HepG2 (cell line): ENCODE data around the gene SMDT1. TPM values are rescaled to one million over a fixed set of nuclear protein-coding genes. Genes with fewer than 3 reads are reported as not detected.
A peak's percentile ranks its signal among the peaks of the same experiment; 100 is the strongest.

Experiments
- DNMT3B ChIP-seq: conservative IDR thresholded peaks from 2 replicates; pipeline ENCODE4 v1.6.1; 2016; ENCODE audit warnings: missing biosample characterization, control low read depth
- HNRNPK ChIP-seq: fragments of 200-400 bp; formaldehyde crosslinking; IDR thresholded peaks from 2 replicates; pipeline ENCODE4 v1.6.1; 2018; ENCODE audit warnings: low read length, low read depth, moderate library complexity, mild to moderate bottlenecking; ENCODE audit not compliant: poor library complexity, severe bottlenecking
- HOXA3 ChIP-seq: sonication (generic); formaldehyde crosslinking; IDR thresholded peaks from 2 replicates; pipeline ENCODE4 v1.5.0; 2020; ENCODE audit warnings: missing genetic modification reagents
- ISL2 ChIP-seq: sonication (generic); formaldehyde crosslinking; IDR thresholded peaks from 2 replicates; pipeline ENCODE4 v1.5.0; 2020; ENCODE audit warnings: missing genetic modification reagents
- JARID2 ChIP-seq: sonication (generic); formaldehyde crosslinking; IDR thresholded peaks from 2 replicates; pipeline ENCODE4 v1.8.1; 2023; ENCODE audit warnings: missing genetic modification reagents, inconsistent platforms; ENCODE audit not compliant: insufficient replicate concordance
- MATR3 ChIP-seq: sonication (generic); formaldehyde crosslinking; IDR thresholded peaks from 2 replicates; pipeline ENCODE4 v1.4.0; 2020; ENCODE audit warnings: missing genetic modification reagents
- ZNF230 ChIP-seq: sonication (generic); formaldehyde crosslinking; IDR thresholded peaks from 2 replicates; pipeline ENCODE4 v1.4.0; 2020; ENCODE audit warnings: mild to moderate bottlenecking, missing genetic modification reagents
- polyA plus RNA-seq, 8 experiments: library from polyadenylated mRNA; depleted of rRNA in 3 of 8; stranded (reverse) in 7 of 8; unstranded in 1 of 8; fragments of >200 nt; fragmentation: Illumina TruSeq in 4 of 8; extraction: Trizol in 4 of 8; gene quantifications; 2 replicates each; pipeline versions ENCODE4 v1.2.1 to v1.2.3, GENCODE V29; 2011 to 2016; ENCODE audit warnings: low read depth in 4 of 8, missing spikeins in 1 of 8, mixed read lengths in 1 of 8; ENCODE audit not compliant: insufficient read depth in 1 of 8
- total RNA-seq, 5 experiments: library from RNA; depleted of rRNA; stranded (reverse); fragments of >200 nt; fragmentation: Illumina TruSeq; extraction: Trizol; gene quantifications; 2 replicates each; pipeline ENCODE4 v1.2.3, GENCODE V29; 2016; ENCODE audit warnings: low read depth in 1 of 5
- TF ChIP-seq, protein P1 (sequence below): sonication (generic); formaldehyde crosslinking; IDR thresholded peaks from 2 replicates; pipeline ENCODE4 v1.9.0; 2021; ENCODE audit warnings: missing genetic modification reagents, borderline replicate concordance
- TF ChIP-seq, protein P2 (sequence below): sonication (generic); formaldehyde crosslinking; IDR thresholded peaks from 2 replicates; pipeline ENCODE4 v1.4.0; 2020; ENCODE audit warnings: missing genetic modification reagents
- TF ChIP-seq, protein P3 (sequence below): sonication (generic); formaldehyde crosslinking; IDR thresholded peaks from 2 replicates; pipeline ENCODE4; 2020; ENCODE audit warnings: missing genetic modification reagents, mild to moderate bottlenecking, borderline replicate concordance
- TF ChIP-seq, protein P4 (sequence below): sonication (generic); formaldehyde crosslinking; IDR thresholded peaks from 2 replicates; pipeline ENCODE4 v1.4.0; 2020; ENCODE audit warnings: missing genetic modification reagents, borderline replicate concordance
- TF ChIP-seq, protein P5 (sequence below): sonication (generic); formaldehyde crosslinking; IDR thresholded peaks from 2 replicates; pipeline ENCODE4 v1.4.0; 2020; ENCODE audit warnings: missing genetic modification reagents
- TF ChIP-seq, protein P6 (sequence below): sonication (generic); formaldehyde crosslinking; IDR thresholded peaks from 2 replicates; pipeline ENCODE4 v1.4.0; 2020; ENCODE audit warnings: mild to moderate bottlenecking, missing genetic modification reagents

SMDT1 gene
- total and polyA plus RNA-seq, 2 of the 13 experiments (the other 11 are each of a cell fraction or from before 2014, with no cell fraction given), result 8.3 to 26.6 TPM

DNA sequence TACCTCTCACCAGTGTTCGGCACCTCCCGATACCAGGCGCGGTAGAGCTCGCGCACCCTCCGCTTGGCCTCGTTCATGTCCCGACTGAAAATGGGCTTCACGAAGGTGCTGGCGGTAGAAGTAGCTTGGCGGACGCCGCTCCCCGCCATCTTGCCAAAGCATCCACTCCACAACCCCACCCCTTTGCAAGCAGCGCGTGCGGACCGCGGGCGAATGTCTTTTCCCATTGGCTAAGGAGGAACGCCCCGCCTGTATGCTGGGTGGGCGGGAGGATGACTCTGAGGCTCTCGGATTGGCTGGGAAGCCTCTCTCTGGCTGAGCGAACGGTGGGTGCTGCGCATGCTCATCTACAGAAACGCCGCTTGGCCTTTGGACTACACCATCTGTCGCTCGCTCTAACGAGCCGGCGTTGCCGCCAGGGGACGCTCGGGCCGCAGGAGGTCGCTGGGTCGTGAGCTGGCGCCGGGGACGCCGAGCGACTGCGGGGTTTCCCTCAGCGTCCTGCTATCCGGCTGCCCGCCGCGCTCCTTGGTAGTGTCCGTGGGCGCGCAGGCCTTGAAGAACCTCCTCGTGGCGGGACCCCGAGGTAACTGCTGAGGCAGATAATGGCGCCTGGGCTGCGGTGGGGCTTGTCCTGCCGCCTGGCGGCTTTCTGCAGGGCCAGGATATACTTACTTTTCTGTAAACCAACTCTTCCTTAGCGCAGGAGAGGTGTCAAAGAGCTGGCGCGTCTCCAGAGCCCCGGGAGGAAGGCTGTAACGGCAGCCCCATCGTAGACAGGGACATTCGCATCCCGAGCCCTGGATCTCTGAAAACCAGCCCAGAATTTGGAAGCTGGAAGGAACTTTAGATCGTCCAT lies 11.3 kb downstream of the SMDT1 start, which contains the start of gene NDUFA6 (continued):
- TF ChIP-seq, protein P1, sequence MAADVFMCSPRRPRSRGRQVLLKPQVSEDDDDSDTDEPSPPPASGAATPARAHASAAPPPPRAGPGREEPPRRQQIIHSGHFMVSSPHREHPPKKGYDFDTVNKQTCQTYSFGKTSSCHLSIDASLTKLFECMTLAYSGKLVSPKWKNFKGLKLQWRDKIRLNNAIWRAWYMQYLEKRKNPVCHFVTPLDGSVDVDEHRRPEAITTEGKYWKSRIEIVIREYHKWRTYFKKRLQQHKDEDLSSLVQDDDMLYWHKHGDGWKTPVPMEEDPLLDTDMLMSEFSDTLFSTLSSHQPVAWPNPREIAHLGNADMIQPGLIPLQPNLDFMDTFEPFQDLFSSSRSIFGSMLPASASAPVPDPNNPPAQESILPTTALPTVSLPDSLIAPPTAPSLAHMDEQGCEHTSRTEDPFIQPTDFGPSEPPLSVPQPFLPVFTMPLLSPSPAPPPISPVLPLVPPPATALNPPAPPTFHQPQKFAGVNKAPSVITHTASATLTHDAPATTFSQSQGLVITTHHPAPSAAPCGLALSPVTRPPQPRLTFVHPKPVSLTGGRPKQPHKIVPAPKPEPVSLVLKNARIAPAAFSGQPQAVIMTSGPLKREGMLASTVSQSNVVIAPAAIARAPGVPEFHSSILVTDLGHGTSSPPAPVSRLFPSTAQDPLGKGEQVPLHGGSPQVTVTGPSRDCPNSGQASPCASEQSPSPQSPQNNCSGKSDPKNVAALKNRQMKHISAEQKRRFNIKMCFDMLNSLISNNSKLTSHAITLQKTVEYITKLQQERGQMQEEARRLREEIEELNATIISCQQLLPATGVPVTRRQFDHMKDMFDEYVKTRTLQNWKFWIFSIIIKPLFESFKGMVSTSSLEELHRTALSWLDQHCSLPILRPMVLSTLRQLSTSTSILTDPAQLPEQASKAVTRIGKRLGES, result no peak
- TF ChIP-seq, protein P2, sequence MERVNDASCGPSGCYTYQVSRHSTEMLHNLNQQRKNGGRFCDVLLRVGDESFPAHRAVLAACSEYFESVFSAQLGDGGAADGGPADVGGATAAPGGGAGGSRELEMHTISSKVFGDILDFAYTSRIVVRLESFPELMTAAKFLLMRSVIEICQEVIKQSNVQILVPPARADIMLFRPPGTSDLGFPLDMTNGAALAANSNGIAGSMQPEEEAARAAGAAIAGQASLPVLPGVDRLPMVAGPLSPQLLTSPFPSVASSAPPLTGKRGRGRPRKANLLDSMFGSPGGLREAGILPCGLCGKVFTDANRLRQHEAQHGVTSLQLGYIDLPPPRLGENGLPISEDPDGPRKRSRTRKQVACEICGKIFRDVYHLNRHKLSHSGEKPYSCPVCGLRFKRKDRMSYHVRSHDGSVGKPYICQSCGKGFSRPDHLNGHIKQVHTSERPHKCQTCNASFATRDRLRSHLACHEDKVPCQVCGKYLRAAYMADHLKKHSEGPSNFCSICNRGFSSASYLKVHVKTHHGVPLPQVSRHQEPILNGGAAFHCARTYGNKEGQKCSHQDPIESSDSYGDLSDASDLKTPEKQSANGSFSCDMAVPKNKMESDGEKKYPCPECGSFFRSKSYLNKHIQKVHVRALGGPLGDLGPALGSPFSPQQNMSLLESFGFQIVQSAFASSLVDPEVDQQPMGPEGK (CRISPR knock-in tag), result peak; percentile 10; the same call in 1 of the 2 replicates
- TF ChIP-seq JARID2 (no peak), HOXA3 (CRISPR knock-in tag) (peak; percentile 75; the same call in 1 of the 2 replicates), MATR3 (no peak), DNMT3B (CRISPR knock-in tag) (no peak), HNRNPK (no peak), ISL2 (peak; percentile 76; the same call in 1 of the 2 replicates), ZNF230 (peak; percentile 29; the same call in 1 of the 2 replicates)
- TF ChIP-seq, protein P3, sequence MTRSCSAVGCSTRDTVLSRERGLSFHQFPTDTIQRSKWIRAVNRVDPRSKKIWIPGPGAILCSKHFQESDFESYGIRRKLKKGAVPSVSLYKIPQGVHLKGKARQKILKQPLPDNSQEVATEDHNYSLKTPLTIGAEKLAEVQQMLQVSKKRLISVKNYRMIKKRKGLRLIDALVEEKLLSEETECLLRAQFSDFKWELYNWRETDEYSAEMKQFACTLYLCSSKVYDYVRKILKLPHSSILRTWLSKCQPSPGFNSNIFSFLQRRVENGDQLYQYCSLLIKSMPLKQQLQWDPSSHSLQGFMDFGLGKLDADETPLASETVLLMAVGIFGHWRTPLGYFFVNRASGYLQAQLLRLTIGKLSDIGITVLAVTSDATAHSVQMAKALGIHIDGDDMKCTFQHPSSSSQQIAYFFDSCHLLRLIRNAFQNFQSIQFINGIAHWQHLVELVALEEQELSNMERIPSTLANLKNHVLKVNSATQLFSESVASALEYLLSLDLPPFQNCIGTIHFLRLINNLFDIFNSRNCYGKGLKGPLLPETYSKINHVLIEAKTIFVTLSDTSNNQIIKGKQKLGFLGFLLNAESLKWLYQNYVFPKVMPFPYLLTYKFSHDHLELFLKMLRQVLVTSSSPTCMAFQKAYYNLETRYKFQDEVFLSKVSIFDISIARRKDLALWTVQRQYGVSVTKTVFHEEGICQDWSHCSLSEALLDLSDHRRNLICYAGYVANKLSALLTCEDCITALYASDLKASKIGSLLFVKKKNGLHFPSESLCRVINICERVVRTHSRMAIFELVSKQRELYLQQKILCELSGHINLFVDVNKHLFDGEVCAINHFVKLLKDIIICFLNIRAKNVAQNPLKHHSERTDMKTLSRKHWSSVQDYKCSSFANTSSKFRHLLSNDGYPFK, result peak; percentile 91
- TF ChIP-seq, protein P4, sequence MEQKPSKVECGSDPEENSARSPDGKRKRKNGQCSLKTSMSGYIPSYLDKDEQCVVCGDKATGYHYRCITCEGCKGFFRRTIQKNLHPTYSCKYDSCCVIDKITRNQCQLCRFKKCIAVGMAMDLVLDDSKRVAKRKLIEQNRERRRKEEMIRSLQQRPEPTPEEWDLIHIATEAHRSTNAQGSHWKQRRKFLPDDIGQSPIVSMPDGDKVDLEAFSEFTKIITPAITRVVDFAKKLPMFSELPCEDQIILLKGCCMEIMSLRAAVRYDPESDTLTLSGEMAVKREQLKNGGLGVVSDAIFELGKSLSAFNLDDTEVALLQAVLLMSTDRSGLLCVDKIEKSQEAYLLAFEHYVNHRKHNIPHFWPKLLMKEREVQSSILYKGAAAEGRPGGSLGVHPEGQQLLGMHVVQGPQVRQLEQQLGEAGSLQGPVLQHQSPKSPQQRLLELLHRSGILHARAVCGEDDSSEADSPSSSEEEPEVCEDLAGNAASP (CRISPR knock-in tag), result no peak; the same call in 1 of the 2 replicates
- TF ChIP-seq, protein P5, sequence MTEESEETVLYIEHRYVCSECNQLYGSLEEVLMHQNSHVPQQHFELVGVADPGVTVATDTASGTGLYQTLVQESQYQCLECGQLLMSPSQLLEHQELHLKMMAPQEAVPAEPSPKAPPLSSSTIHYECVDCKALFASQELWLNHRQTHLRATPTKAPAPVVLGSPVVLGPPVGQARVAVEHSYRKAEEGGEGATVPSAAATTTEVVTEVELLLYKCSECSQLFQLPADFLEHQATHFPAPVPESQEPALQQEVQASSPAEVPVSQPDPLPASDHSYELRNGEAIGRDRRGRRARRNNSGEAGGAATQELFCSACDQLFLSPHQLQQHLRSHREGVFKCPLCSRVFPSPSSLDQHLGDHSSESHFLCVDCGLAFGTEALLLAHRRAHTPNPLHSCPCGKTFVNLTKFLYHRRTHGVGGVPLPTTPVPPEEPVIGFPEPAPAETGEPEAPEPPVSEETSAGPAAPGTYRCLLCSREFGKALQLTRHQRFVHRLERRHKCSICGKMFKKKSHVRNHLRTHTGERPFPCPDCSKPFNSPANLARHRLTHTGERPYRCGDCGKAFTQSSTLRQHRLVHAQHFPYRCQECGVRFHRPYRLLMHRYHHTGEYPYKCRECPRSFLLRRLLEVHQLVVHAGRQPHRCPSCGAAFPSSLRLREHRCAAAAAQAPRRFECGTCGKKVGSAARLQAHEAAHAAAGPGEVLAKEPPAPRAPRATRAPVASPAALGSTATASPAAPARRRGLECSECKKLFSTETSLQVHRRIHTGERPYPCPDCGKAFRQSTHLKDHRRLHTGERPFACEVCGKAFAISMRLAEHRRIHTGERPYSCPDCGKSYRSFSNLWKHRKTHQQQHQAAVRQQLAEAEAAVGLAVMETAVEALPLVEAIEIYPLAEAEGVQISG, result peak; percentile 78
- TF ChIP-seq, protein P6, sequence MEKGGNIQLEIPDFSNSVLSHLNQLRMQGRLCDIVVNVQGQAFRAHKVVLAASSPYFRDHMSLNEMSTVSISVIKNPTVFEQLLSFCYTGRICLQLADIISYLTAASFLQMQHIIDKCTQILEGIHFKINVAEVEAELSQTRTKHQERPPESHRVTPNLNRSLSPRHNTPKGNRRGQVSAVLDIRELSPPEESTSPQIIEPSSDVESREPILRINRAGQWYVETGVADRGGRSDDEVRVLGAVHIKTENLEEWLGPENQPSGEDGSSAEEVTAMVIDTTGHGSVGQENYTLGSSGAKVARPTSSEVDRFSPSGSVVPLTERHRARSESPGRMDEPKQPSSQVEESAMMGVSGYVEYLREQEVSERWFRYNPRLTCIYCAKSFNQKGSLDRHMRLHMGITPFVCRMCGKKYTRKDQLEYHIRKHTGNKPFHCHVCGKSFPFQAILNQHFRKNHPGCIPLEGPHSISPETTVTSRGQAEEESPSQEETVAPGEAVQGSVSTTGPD (CRISPR knock-in tag), result no peak
